Stimulated activated CD8-positive, alpha-beta memory T cell treated with anti-CD3 and anti-CD28 coated beads, Interleukin-4, amount 100 ng/mL, for 4 hours (primary cell): ENCODE measurements around the gene DDX50.

Source experiments
- DNase-seq, 2 donors: peaks; one replicate each; pipeline ENCODE4 v3.0.0-alpha.2; 2020; ENCODE audit warnings: low read depth in 2 of 2, low spot score in 1 of 2

Gene DDX50

GRCh38 chr10:68982389-68982788 is 81.3 kb downstream of the DDX50 start:
- no peak for DNase-seq

GRCh38 chr10:68987611-68988010 is 86.5 kb downstream of the DDX50 start:
- no peak for DNase-seq

GRCh38 chr10:68988530-68989316 is 87.6 kb downstream of the DDX50 start, which contains the start of gene KIFBP:
Gene KIFBP, plus strand, starts transcription at chr10:68988803. Its CDS starts 30 bp downstream, at chr10:68988833.
- peak; percentile 33 to 60 for DNase-seq

- DNase-seq = no peak
Observed at GRCh38 chr10:68989317-68989990, 88.3 kb downstream of the DDX50 start.

GRCh38 chr10:68992636-68993440 is 91.7 kb downstream of the DDX50 start:
- DNase-seq = no peak
